GM23248 (cell line): ENCODE data around the gene THG1L. TPM values are rescaled to one million over a fixed set of nuclear protein-coding genes. Genes with fewer than 3 reads are reported as not detected.

Experiments used
- DNase-seq: peaks from one replicate; pipeline ENCODE4 v3.0.0-alpha.2; 2015
- H2AFZ ChIP-seq: fragments of 200-600 bp; sonication (generic); 2 replicates; pipeline ENCODE4 v1.6.1; 2016; ENCODE audit warnings: antibody characterized with exemption
- H3F3A ChIP-seq: fragments of 200-600 bp; sonication (generic); 2 replicates; pipeline ENCODE4 v1.6.1; 2016; ENCODE audit warnings: mild to moderate bottlenecking, antibody characterized with exemption, mixed run types; ENCODE audit not compliant: insufficient read depth
- H3K27ac ChIP-seq: fragments of 200-600 bp; sonication (generic); 2 replicates; pipeline ENCODE4 v1.5.1; 2016; ENCODE audit warnings: mild to moderate bottlenecking
- H3K27me3 ChIP-seq: fragments of 200-600 bp; sonication (generic); replicated peaks from 2 replicates; pipeline ENCODE4 v1.6.1; 2016; ENCODE audit warnings: mild to moderate bottlenecking; ENCODE audit not compliant: insufficient read depth
- H3K36me3 ChIP-seq: fragments of 200-600 bp; sonication (generic); 2 replicates; pipeline ENCODE4 v1.6.1; 2016; ENCODE audit warnings: low read depth, mild to moderate bottlenecking
- H3K4me1 ChIP-seq: fragments of 200-600 bp; sonication (generic); 2 replicates; pipeline ENCODE4 v1.6.1; 2016; ENCODE audit warnings: mild to moderate bottlenecking; ENCODE audit not compliant: insufficient read depth
- H3K4me2 ChIP-seq: fragments of 200-600 bp; sonication (generic); one replicate; pipeline ENCODE4 v1.6.1; 2016; ENCODE audit warnings: mild to moderate bottlenecking; ENCODE audit not compliant: unreplicated experiment
- H3K4me3 ChIP-seq: fragments of 200-600 bp; sonication (generic); 2 replicates; pipeline ENCODE4 v1.5.1; 2016; ENCODE audit warnings: mild to moderate bottlenecking
- H3K79me2 ChIP-seq: fragments of 200-600 bp; sonication (generic); 2 replicates; pipeline ENCODE4 v1.6.1; 2016; ENCODE audit warnings: mild to moderate bottlenecking; ENCODE audit not compliant: insufficient read depth
- H3K9ac ChIP-seq: fragments of 200-600 bp; sonication (generic); 2 replicates; pipeline ENCODE4 v1.6.1; 2016; ENCODE audit warnings: mild to moderate bottlenecking
- H3K9me2 ChIP-seq: fragments of 200-600 bp; sonication (generic); 2 replicates; pipeline ENCODE4 v1.6.1; 2016; ENCODE audit warnings: mixed run types, mild to moderate bottlenecking, moderate library complexity; ENCODE audit not compliant: insufficient read depth
- H3K9me3 ChIP-seq: fragments of 200-600 bp; sonication (generic); one replicate; pipeline ENCODE4 v1.6.1; 2017; ENCODE audit warnings: low read depth
- H4K20me1 ChIP-seq: fragments of 200-600 bp; sonication (generic); 2 replicates; pipeline ENCODE4 v1.6.0; 2016; ENCODE audit not compliant: insufficient read depth
- EZH2 ChIP-seq: fragments of 200-600 bp; sonication (generic); IDR thresholded peaks from 2 replicates; pipeline ENCODE4 v1.6.1; 2018; ENCODE audit warnings: antibody characterized with exemption, mild to moderate bottlenecking; ENCODE audit not compliant: insufficient read depth, poor library complexity, severe bottlenecking
- EZH2phosphoT487 ChIP-seq: fragments of 200-600 bp; sonication (generic); IDR thresholded peaks from 2 replicates; pipeline ENCODE4 v1.6.1; 2018; ENCODE audit warnings: antibody characterized with exemption, moderate library complexity, mild to moderate bottlenecking, low read depth; ENCODE audit not compliant: insufficient read depth
- WGBS, 2 experiments: methylation state at CpG; one replicate each; pipeline ENCODE4 v1.1.6; 2015 to 2017; ENCODE audit warnings: low lambda C conversion rate in 2 of 2, low coverage in 1 of 2; ENCODE audit errors: missing lambda C conversion rate in 2 of 2; 5-methylcytosine and 5-hydroxymethylcytosine counted together
- in situ Hi-C: fragments of 300-500 bp; cut with MboI; formaldehyde crosslinking; loops from 2 replicates; pipeline ENCODE4 v1.15.0; 2020
- polyA plus RNA-seq: library from polyadenylated mRNA; unstranded; fragments of >200 nt; fragmentation: Nextera tagmentation; extraction: Ambion mirVana; gene quantifications from 2 replicates; pipeline ENCODE4 v1.2.1, GENCODE V29; 2016
- small RNA-seq: library from RNA; depleted of rRNA; stranded (forward); fragments of <200 nt; gene quantifications from one replicate; pipeline ENCODE3, GENCODE V24; 2014; ENCODE audit warnings: low read depth, low replicate concordance
- total RNA-seq: library from RNA; depleted of rRNA; stranded (reverse); fragments of >200 nt; shearing (Covaris generic); gene quantifications from 2 replicates; pipeline ENCODE4 v1.2.3, GENCODE V29; 2014; rRNA removed

THG1L gene
- total and polyA plus RNA-seq, 2 experiments from 2014 or later, result 8.9 to 10.3 TPM

- Histone ChIP-seq H3F3A (no peaks in the 10 kb centered on the region), H3K9ac (no peak overlapping the region), H3K4me2 (no peak overlapping the region), H3K36me3 (no peaks in the 10 kb centered on the region), H3K9me3 (no peaks in the 10 kb centered on the region), H3K27ac (no peak overlapping the region), H3K4me3 (no peak overlapping the region), H4K20me1 (no peaks in the 10 kb centered on the region), H3K79me2 (no peaks in the 10 kb centered on the region), H2AFZ (no peak overlapping the region), H3K9me2 (no peaks in the 10 kb centered on the region), H3K27me3 (no peaks in the 10 kb centered on the region), H3K4me1 (peaks cover 3% of the 10 kb centered on the region; the same call in 1 of the 2 replicates)
- TF ChIP-seq EZH2phosphoT487 (no peak), EZH2 (no peak)
- DNase-seq, result no peak
- in situ Hi-C loops, result no loop called here
- 89% methylated on average over 10 of the region's 10 CpGs for WGBS, 2 experiments
These were observed 40.9 kb downstream of the THG1L start for GRCh38 chr5:157772127-157772526.

- peak; percentile 30 for DNase-seq
- Histone ChIP-seq H3K27me3 (no peaks in the 10 kb centered on the region), H4K20me1 (no peaks in the 10 kb centered on the region), H3K9me2 (no peaks in the 10 kb centered on the region), H3K9me3 (no peaks in the 10 kb centered on the region), H2AFZ (no peak overlapping the region), H3K4me2 (no peak overlapping the region), H3K4me1 (no peaks in the 10 kb centered on the region), H3K79me2 (no peaks in the 10 kb centered on the region), H3K4me3 (no peak overlapping the region), H3K9ac (no peak overlapping the region), H3K27ac (no peak overlapping the region), H3K36me3 (no peaks in the 10 kb centered on the region), H3F3A (peaks cover 13% of the 10 kb centered on the region; the same call in 1 of the 2 replicates)
- TF ChIP-seq EZH2, result no peak
- in situ Hi-C loops, result no loop called here
- 36 to 47% methylated on average over 8 of the region's 8 CpGs for WGBS, 2 experiments
These were observed 47.0 kb downstream of the THG1L start for GRCh38 chr5:157778121-157778805.

GRCh38 chr5:157779221-157779620 is 48.0 kb downstream of the THG1L start:
- no peak overlapping the region for H3K27ac ChIP-seq
- no peak overlapping the region for H2AFZ ChIP-seq
- H3K9me3 ChIP-seq, result no peaks in the 10 kb centered on the region
- no peaks in the 10 kb centered on the region for H3K9me2 ChIP-seq
- peaks cover 13% of the 10 kb centered on the region; the same call in 1 of the 2 replicates for H3F3A ChIP-seq
- no peak overlapping the region for H3K9ac ChIP-seq
- no peak overlapping the region for H3K4me2 ChIP-seq
- in situ Hi-C loops, result no loop called here
- no peaks in the 10 kb centered on the region for H3K79me2 ChIP-seq
- 84 to 85% methylated on average over 6 of the region's 6 CpGs for whole genome bisulfite sequencing, 2 experiments
- no peaks in the 10 kb centered on the region for H3K4me1 ChIP-seq
- H3K4me3 ChIP-seq, result no peak overlapping the region
- H3K36me3 ChIP-seq, result peaks cover 3% of the 10 kb centered on the region; the same call in 1 of the 2 replicates
- no peak for DNase-seq
- TF ChIP-seq EZH2 (no peak), EZH2phosphoT487 (no peak)
- H3K27me3 ChIP-seq, result no peaks in the 10 kb centered on the region
- H4K20me1 ChIP-seq, result no peaks in the 10 kb centered on the region

- in situ Hi-C loops, result no loop called here
- no peak overlapping the region for H3K27ac ChIP-seq
- no peak for TF ChIP-seq EZH2
- TF ChIP-seq EZH2phosphoT487, result no peak
- peaks cover 22% of the 10 kb centered on the region; the same call in 1 of the 2 replicates for H3F3A ChIP-seq
- no peaks in the 10 kb centered on the region for H4K20me1 ChIP-seq
- no peaks in the 10 kb centered on the region for H3K4me1 ChIP-seq
- no peak for DNase-seq
- H3K4me2 ChIP-seq, result no peak overlapping the region
- WGBS, 2 experiments, result 92 to 95% methylated on average over 3 of the region's 3 CpGs
- no peak overlapping the region for H2AFZ ChIP-seq
- H3K9me3 ChIP-seq, result no peaks in the 10 kb centered on the region
- H3K9ac ChIP-seq, result no peak overlapping the region
- H3K9me2 ChIP-seq, result no peaks in the 10 kb centered on the region
- H3K79me2 ChIP-seq, result no peaks in the 10 kb centered on the region
- H3K36me3 ChIP-seq, result peaks cover 50% of the 10 kb centered on the region
- H3K27me3 ChIP-seq, result no peaks in the 10 kb centered on the region
- no peak overlapping the region for H3K4me3 ChIP-seq
These were observed 54.6 kb downstream of the THG1L start for GRCh38 chr5:157785801-157786200.

Small RNAs within 50 kb of the gene (small RNA-seq; reads per million reads assigned to genes)
- not detected for gene AC026407.1

Other genes starting within 250 kb of the THG1L start
- gene ADAM19, start 155.6 kb upstream of the THG1L start, total RNA-seq, result 20.5 and 21.1 TPM in 2 replicates
- 18.1 and 18.8 TPM in 2 replicates for gene ADAM19, start 155.6 kb upstream of the THG1L start, polyA plus RNA-seq
- not detected in 2 replicates for gene SOX30, start 79.0 kb upstream of the THG1L start, total RNA-seq
- gene SOX30, start 79.0 kb upstream of the THG1L start, polyA plus RNA-seq, result 0.08 TPM in 2 replicates
- not detected in 2 replicates for gene C5orf52, start 59.9 kb upstream of the THG1L start, total RNA-seq
- not detected in 2 replicates for gene C5orf52, start 59.9 kb upstream of the THG1L start, polyA plus RNA-seq
- gene LSM11, start 12.3 kb downstream of the THG1L start, total RNA-seq, result 2.1 and 4.0 TPM in 2 replicates
- gene LSM11, start 12.3 kb downstream of the THG1L start, polyA plus RNA-seq, result 0.52 and 0.79 TPM in 2 replicates
- 56.1 and 70.9 TPM in 2 replicates for gene CLINT1, start 127.7 kb downstream of the THG1L start, total RNA-seq
- 68.4 and 69.3 TPM in 2 replicates for gene CLINT1, start 127.7 kb downstream of the THG1L start, polyA plus RNA-seq